ENCODE measurements around the gene MEGF6.
A peak's percentile ranks its signal among the peaks of the same experiment; 100 is the strongest.

The MEGF6 gene

GRCh38 chr1:3606779-3607702 lies 4.3 kb downstream of the MEGF6 start:
- DNase-seq = no peak

DNA sequence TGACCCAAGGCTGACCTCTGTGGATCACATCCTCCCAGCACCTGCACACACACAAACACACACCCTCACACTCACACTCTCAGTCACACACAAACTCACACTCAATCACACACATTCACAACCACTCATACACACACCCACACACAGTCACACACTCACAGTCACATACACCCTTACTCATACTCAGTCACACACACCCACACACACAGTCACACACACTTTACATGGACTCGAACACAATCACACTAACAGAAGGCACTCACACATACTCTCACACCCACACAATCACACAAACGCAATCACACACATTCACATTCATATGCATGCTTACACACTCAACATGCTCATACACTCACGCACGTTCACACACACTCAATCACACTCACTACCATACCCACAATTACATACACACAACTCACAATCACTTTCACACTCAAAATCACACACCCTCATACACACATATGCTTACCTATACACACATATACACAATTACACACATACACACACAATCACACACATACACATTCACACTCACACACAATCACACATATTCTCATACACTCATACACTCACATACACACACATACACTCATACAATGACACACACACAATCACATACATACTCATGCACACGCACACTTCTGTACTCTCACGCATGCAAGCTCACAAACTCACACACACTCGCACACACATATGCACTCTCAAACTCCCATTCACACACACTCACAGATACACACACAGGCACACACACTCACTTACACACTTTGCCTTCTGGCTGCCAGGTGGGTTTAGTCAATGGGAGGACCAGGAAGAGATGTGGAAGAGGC lies 6.1 kb downstream of the MEGF6 start:
- DNase-seq = no peak

DNA sequence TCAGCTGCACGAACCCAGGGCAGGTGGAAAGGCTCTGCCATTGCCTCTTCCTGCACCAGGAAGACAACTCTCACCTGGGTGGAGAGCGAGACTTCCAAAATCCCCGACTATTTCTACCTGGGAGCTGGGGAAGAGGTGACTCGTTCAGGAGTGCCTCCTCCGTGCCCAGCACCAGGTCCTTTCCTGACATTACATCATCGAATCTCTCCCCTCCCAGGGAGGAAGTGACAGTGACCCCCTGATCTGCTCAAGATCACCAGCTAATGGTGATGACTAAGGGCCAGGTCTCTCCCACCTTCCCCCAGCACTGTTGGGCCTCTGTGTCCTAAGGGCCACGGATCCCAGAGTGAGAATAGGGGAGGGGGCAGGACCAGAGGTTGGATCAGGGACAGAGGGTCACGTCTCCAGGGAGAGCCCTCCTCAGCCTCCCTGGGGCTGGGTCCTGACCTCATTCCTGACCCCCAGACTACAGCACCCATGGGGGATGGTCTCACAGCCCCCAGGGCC lies 6.8 kb downstream of the MEGF6 start:
- DNase-seq = no peak

- DNase-seq = no peak
These were observed 7.5 kb downstream of the MEGF6 start for GRCh38 chr1:3603571-3604467.

DNA sequence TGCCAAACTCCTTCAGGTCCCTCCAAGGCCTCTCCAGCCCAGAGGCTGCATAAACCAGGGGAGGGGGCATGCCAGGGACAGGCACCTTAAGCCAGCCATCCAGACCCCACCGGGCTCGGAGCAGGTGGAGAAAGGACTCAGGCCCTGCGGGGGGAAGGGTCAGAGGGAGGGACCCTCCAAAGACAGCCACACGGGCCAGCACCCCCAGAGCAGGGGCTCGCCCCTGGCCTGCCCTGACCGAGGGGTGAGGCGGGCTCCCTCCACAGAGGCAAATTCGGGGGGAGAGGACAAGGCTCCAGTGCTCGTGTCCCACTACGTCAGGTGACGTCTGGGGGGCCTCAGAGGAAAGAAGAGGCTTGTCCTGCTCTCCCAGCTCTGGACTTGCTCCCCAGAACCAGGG lies 8.2 kb downstream of the MEGF6 start:
- DNase-seq = no peak

DNA sequence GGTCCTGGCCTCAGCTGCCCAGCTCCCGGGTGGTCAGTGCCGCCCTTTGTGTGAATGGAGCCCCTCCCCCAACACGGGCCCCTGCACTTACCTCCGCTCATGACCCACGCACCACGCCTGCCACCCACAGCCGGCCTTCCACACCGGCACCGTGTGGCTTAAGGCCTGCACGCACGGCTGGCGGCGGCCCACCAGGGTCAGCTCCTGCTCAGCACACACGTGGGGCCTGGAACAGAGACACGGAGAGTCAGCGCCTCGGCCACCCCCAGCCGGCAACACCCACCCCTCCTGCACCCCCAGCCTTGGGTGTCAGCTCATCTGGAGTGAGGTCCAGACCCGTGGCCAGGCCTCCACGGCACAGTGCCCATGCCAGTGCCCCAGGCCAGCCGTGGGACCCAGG lies 8.9 kb downstream of the MEGF6 start:
- DNase-seq = no peak

DNA sequence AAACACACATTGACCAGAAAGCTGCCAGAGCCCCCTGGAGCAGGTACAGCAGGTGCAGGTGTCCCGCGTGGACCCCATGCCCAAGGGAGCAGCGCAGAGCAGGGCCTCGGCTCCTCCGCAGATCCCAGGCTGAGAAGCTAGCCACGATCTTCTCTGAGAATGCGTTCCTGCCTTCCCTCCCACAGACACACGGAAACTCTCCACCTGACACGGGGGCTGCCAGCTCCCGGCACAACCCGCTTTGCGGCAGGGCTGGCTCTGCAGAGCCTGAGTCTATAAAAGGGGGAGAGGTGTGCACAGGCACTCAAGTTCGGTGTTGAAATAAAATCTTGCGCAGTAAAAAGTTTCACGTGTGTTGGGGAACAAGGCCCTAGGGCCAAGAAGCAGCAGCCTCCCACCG lies 9.6 kb downstream of the MEGF6 start:
- no peak for DNase-seq

DNA sequence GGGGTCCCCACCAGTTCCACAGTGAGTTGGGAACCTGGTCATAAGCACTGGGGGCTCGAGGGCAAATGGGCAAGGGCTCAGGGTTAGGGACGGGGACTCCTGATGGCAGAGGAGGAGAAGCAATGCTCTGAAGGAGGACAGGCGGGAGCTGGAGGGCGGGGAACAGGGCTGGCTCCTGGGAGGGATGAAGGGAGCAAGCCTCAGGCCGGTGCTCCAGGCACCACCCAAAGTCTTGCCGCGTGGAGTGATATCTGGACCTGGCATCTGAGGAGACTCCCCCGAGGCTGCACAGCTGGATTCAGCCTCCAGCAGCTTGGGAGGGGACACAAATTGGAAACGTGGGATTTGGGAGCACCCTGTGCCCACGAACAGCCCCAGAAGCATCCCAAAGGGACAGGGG lies 11.0 kb downstream of the MEGF6 start:
- no peak for DNase-seq

DNA sequence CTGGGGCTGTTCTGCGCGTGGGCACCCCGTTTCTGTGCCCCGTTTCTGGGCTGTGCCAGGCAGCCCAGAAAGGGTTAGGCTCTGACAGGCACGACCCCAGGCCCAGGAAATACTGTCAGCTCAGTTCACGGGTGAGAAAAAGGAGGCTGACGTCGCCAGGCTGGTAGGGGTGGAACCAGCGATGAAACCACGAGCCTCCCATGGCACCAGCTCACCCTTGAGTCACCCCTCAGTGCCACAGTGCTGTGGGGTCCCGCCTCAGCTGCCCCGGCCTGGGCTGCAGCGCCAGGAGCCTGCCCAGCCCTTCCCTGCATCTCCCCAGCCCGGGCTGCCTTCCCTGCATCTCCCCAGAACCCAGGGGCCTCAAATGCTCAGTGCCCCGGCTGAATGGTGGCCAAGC lies 11.5 kb downstream of the MEGF6 start:
- DNase-seq = no peak

DNA sequence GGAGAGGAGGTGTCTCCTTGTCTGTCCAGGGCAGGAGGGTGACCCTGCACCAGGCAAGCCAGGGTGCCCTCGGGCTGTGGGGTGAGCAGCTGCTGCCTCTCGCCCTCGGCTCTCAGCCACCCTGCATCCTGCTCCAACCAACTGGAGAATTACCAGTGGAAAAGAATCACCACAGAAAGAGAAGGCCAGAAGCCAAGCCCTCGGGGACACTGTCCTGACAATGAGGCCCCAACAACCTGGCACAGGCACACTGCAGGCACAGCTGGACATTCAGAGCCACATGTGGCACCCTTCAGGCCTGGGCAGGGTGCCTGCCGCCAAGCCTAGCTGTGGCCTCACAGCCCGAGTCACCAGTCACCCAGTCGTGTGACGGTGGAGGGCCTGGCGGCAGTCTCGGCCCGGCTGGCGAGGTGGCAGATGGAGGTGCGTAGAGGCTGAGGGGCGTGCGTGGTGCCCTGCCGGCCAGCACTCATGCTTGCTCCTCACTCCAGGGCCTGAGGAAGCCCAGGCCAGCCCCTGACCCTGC lies 12.0 kb downstream of the MEGF6 start:
- no peak for DNase-seq

DNA sequence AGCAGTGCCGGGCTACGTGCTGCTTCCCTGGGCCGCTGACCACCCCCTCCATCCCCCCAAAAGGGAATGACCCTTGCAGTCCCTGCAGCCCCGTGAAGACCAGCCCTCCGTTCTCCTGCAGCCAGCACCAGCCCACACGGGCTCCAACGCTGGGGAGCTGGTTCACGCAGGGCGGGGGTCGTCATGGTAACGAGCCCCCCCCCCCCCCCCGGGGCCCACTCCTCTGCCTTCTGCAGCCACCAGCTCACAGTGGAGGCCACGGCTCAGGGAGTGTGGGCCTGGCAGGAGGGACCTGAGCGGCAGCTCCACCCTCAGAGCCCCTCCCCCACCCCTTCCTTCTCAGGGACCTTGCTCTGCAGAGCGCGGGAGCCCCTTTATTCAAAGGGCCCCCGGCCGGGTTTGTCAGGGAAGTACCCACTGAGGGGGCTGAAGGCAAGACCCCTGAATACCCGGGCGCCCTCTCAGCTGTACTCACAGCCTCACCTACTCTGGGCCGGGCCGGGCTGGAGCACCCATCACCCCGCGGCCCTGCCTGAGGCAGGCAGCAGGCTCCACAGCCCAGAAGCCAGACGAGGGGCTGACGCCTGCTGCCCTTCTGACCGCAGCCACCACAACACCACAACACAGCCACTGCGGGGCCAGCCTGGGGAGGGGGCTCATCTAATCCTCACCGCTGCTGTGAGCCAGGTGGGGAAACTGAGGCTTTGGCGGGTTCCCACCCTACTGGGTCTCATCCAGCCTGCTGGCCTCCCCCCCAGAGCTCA lies 12.6 kb downstream of the MEGF6 start:
- no peak for DNase-seq

GRCh38 chr1:3598051-3598491 lies 13.2 kb downstream of the MEGF6 start:
- DNase-seq = no peak

DNA sequence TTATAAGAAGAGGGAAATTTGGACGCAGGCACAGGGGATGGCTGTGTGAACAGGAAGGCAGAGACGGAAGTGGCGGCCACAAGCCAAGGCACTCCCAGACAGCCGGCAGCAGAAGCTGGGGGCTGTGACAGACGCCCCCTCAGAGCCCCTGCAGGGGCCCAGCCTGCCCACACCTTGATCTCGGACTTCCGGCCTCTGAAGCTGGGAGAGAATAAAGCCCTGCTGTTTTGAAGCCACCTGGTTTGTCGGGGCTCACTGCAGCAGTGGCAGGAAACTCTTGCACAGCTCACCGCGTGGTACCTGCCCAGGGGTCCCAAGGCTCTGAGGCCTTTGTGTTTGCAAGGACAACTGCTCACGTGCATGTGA lies 13.7 kb downstream of the MEGF6 start:
- peak in 1 of 2 donors; percentile 11 for DNase-seq

DNA sequence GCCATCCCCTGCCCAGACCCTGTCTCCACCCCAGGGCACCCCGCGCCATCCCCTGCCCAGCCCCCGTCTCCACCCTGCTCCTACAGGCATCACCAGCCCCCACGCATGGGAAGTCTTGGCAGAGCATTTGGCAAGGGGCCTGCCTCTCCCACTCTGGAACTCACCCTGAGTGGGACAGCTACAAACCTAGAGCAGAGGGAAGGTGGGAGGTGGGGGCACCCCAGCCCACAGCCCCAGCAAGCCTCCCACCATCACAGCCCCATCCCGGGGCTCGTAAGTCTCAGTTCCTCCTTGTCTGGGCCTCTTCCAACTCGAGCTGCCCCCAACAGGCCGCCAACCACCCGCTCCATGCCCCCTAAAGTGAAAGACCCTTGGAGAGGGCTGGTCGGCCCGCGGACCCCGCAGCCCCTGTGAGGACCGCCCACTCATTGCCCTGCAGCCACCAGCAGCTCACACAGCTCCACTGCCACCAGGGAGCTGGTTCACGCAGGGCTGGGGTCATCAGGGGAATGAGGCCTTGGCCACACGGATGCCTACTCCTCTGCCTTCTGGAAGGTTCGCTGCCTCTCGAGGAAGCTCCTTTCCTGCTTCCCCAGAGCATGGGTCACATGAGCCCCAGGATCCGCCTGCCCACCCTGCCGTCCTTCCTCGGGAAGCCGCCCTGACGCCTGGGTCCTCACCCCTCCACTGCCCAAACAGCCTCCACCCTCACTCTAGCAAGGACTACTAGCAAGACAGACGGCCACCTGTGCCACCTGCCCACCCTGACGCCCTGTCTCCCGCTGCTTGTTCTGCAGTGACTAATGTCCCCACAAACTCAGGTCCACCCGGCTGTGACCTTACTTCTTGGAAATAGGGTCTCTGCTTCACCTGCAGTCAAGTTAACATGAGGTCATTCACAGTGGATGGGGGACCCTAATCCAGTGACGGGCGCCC lies 14.4 kb downstream of the MEGF6 start:
- peak in 1 of 2 donors; percentile 24 for DNase-seq

GRCh38 chr1:3595949-3596348 lies 15.4 kb downstream of the MEGF6 start:
- DNase-seq = no peak

GRCh38 chr1:3594706-3595377 lies 16.5 kb downstream of the MEGF6 start:
- DNase-seq = no peak

- no peak for DNase-seq
These were observed 17.6 kb downstream of the MEGF6 start for GRCh38 chr1:3593745-3594144.

DNA sequence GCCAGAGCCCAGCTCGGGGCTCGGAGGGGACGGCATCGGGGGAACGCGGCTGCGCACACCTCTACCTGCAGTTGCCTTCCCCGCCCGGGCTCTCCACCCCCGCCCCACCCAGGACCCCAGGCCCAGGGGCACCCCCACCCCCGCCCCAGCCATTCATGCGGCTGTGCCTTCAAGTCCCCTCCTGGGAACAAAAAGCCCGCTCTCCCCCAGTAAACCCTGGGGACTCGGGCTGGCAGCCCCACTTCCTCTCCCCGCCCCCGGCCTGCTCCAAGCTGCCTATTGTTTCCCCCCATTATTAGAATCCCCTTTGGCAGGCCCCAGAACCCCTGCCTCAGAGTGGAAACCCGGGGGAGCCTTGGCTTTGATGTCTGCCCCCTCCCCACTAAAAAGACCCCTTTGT lies 18.0 kb downstream of the MEGF6 start:
- no peak for DNase-seq

GRCh38 chr1:3590951-3591865 lies 20.1 kb downstream of the MEGF6 start:
- peak in 1 of 2 donors; percentile 10 for DNase-seq
